NCI-H2196 (cell line): ENCODE data around the gene SLIT1.
A peak's percentile ranks its signal among the peaks of the same experiment; 100 is the strongest.

Experiments used
- DNase-seq: peaks from one replicate; lab custom pipeline; 2025; ENCODE audit not compliant: unreplicated experiment; lab: John Stamatoyannopoulos, UW

The SLIT1 gene

GRCh38 chr10:97117372-97117771, 68.4 kb downstream of the SLIT1 start:
- DNase-seq = peak; percentile 20

DNA sequence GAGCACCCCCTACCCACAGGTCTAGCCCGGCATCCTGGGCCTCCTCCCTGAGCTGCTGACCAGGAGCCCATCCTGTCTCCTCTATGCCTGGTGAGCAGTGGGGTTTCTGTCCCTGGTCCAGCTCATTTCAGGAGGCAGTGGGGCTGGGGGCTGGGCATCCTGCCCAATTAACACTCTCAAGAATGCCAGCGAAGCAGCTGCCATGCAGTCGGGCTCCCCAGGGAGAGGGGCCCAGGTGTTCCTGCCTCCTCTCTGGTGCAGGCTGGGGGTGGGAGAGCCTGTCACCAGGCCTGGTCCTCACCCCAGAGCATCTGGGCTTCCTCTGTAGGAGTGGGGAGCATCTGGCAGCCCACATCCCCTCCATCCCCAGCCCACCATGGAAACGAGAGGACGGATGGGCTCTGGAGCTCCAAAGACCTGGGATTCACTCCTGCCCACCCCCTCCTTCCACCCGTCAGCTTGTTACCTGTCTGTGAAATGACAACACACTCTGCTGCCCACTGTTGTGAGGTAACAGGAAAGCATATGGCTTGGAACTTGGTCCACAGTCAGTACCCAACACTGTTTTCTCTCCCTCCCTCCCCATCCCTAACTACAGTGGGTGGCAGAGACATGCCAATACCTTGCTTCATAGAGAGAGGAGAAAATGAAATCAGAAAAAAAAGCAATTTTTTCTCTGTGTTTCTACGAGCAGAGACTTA, 69.1 kb downstream of the SLIT1 start:
- no peak for DNase-seq

GRCh38 chr10:97115846-97116245, 69.9 kb downstream of the SLIT1 start:
- DNase-seq = no peak

DNA sequence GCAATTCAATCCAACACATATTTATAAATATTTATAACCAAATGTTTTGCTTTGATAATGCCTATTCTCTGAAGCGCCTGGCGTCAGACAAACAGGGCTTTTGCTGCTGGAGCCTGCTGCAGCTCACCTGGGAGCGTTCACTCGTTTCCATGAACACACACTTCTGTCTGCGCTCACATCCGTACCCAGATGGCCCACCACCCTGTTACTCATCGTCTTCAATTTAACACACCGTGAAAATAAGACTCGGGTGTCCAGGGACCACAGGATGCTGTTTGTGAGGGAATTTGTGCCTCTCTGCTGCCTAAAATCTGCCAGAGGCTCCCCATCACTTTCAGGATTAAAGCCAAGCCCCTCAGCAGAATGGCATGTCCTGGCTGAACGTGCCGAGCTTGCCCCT, 74.1 kb downstream of the SLIT1 start:
- no peak for DNase-seq

DNA sequence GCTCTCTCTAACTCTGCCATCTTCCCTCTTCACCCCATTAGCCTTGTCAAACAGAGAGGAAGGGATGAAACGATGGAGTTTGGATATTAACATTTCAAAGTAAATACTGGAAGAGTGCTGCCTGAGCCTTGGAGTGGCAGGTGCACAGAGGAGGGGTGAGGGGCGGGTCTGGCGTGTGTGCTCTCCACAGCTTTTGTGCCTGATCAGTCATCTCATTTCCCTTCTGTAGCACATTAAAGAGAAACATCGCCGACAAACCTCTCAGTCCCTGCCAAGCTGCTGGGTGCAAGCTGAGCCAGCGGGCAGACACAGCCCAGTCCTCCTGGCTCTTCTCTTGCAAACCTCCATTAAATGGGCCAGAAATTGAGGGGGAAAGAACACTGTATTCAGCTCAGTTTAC, 76.2 kb downstream of the SLIT1 start:
- DNase-seq = peak; percentile 26

GRCh38 chr10:97107551-97107950, 78.2 kb downstream of the SLIT1 start:
- DNase-seq = no peak

- no peak for DNase-seq
These were observed 79.6 kb downstream of the SLIT1 start for GRCh38 chr10:97106207-97106606.

GRCh38 chr10:97105303-97105702, 80.5 kb downstream of the SLIT1 start:
- no peak for DNase-seq

- DNase-seq = no peak
These were observed 82.3 kb downstream of the SLIT1 start for GRCh38 chr10:97103316-97104080.

- no peak for DNase-seq
These were observed 83.3 kb downstream of the SLIT1 start for GRCh38 chr10:97102441-97102840.

DNA sequence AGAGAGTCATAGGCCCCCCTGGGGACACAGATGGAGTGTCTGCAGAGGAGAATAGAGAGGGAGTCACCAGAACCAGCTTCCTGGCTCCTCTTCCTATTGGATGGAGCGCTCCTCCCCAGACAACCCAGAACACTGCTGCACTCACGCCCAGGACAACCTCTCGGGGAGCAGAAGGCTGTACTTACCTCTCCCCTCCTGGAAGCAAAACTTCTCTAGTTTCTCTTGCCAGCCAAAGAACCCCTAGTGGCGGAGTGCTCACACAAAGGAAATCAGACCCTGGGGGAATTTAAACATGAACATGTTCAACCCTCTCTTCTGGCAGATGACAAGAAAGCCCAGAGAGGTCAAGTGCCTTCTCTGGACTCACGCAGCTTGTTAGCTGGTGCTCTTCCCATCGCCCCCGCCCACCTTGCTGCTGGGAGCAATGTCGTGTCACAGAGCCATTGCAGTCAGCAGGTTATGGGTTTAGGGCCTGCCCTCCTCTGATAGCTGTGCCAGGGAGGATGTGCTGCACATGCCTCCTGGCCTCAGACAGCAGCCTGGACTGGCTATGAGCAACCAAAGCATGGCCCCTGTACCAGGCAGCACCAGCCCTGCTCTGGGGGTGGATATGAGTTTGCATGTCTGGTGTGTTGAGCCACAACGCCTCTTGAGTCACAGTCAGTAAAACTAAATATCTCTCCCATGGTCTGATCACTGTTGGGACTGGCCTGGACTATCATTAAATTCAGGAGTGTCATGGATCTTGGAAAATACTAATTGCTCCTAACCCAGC, 84.4 kb downstream of the SLIT1 start:
- DNase-seq = no peak

GRCh38 chr10:97100657-97101056, 85.1 kb downstream of the SLIT1 start:
- no peak for DNase-seq

DNA sequence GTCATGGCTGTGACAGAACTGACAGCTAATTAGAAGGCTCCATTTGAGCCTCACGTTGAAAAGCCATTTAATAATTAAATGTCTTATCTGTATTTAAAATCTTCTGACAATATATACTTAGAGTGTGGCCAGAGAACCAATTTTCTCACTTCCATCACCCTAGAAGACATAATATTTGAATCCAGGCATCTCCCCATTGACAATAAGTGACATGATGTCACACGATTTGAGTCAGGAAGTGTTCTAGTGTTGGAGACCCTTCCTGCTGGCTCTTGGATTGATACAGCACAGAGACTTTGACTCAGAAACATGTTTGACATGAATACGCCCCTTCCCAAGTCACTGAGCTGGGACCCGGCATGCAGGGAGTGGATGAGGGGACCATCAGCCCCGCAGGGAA, 85.9 kb downstream of the SLIT1 start:
- DNase-seq = no peak

- DNase-seq = no peak
These were observed 86.7 kb downstream of the SLIT1 start for GRCh38 chr10:97099089-97099488.

GRCh38 chr10:97097084-97097433, 88.7 kb downstream of the SLIT1 start:
- no peak for DNase-seq

DNA sequence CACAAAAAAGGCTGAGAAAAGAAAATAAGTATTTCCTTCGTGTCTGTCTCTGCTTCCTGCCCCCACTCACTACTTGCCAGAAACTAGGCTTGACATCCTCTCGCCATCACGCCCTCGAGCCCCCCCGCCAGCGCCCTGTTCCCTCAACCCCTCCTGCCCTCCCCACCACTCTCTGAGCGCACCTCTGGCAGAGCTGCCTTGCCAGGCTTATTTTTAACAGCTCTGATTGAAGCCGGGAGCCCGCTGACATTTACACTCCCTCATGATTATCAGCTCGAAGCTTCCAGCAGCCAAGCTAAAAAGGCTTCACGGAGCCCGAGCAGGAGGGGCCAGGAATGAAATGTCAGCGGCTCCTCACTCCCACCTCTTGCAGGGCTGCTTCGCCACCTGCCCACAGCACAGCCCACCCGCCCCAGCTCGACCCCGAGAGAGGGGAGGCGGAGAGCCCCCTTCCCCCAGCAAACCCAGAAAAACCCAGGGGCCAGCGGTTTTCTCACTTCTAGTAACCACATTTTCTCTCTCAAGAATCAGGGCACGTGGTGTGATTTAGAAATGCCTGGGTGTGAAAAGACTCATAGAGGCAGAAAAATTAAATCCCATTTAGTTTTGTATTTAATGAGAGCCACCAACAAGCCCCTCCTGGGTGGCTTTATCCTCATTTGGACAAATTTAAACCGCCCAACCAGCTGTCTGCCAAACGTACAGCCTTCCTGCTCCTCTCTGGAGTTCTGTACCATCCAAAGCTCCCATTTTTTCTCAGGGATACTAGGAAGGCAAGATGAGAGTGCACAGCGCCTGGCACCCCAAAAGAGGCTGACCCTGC, 89.3 kb downstream of the SLIT1 start:
- DNase-seq = no peak

- no peak for DNase-seq
These were observed 90.0 kb downstream of the SLIT1 start for GRCh38 chr10:97095701-97096260.

GRCh38 chr10:97090644-97091043, 95.1 kb downstream of the SLIT1 start:
- DNase-seq = no peak

- no peak for DNase-seq
These were observed 95.7 kb downstream of the SLIT1 start for GRCh38 chr10:97090035-97090434.

- no peak for DNase-seq
These were observed 96.4 kb downstream of the SLIT1 start for GRCh38 chr10:97089209-97089870.
